IPS-18c (cell line): ENCODE data around the gene WIPF1.
"Not testable (repeated sequence)": the region's sequence is repeated elsewhere in the genome, so short reads cannot be mapped to it uniquely, and the experiment has no call there.

Source experiments
- H3K4me3 ChIP-seq: 2 replicates; pipeline ENCODE4 v1.7.0; 2013; ENCODE audit warnings: low read depth, mild to moderate bottlenecking, low read length, moderate library complexity; ENCODE audit not compliant: insufficient read depth
- H3K9me3 ChIP-seq: one replicate; pipeline ENCODE4 v1.6.1; 2013; ENCODE audit warnings: mild to moderate bottlenecking, low read length, moderate library complexity; ENCODE audit not compliant: control insufficient read depth, insufficient read depth

The WIPF1 gene

DNA sequence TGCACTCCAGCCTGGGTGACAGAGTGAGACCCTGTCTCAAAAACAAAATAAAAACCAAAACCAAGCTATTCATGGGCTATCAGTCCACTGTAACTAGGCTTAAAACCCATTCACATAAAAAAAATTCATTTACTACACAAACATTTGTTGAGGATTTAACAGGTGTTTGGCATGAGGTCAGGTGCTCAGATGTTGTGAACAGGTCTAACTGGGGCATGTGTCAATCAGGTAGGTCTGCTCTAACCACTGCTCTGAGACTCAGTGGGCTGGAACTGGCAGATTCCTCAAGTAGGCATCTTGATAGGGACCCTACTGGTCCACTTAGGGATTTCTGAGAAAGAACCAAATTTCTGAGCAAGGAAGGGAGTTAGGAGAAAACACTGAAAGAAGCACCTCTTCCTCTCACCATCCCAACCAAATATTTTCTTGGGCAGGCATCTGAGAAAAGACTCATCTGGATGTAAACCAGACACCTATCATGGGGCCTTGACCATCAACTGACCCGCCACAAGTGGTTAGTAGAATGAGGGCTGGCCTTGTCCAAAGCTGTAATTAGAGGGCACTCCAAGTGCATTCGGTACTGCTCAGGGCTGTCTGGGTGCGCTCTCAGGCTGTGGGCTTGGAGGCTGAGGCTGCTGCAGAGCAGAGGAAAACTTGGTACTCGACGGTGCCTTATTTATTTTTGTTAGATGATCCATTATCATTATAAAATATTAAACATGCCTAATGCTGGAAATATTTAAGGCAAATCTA lies 33.9 kb downstream of the WIPF1 start:
- Histone ChIP-seq H3K9me3 (no peaks in the 10 kb centered on the region), H3K4me3 (no peak overlapping the region)

DNA sequence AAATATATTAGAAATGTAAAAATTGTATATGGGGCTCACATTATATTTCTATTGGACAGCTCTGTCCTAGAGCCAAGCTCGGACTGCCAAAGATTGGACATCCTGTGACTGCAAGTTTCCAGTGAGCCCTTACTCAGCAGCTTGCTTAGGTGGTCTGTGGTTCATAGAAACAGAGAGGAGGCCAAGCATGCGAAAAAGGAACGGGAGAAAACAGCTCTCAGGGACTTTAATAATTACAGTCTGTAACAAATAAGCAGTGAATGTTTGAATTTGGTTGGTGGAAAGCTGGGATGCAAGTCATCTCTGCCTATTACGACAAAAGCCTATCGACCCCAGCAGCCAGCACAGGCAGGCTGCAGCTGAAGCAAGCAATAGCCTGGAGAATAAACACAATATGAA lies 35.6 kb downstream of the WIPF1 start:
- no peaks in the 10 kb centered on the region for H3K9me3 ChIP-seq
- no peak overlapping the region for H3K4me3 ChIP-seq

DNA sequence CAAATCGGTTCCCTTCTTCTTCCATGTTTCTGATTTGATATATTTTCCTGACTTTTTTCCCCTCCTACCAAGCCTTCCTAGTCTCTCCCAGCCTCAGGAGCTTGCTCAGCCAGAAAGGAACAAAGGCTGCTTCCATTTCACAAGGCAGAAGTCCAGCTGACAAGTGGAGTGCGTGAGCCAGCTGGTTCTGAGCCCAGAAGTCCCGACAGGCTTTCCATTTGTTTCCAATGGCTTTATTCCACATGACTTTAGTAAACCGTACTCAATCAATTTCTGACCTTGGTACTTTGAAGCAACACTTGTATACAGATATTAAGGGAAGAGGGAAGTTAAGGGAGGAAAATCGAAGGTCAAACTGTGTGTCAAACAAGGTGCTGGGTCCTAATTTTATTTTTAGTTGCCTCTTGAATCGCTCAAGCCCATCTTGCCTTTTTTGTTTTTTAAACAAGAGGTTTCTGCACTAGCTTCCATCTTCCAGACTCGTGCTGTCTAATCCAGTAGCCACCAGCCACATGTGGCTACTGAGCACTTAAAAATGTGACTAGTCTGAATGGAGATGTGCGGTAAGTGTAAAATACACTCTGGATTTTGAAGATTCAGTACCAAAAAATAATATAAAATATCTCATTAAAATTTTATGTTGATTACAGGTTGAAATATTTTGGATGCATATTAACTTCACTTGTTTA lies 36.2 kb downstream of the WIPF1 start:
- Histone ChIP-seq H3K9me3 (no peaks in the 10 kb centered on the region), H3K4me3 (no peak overlapping the region)

DNA sequence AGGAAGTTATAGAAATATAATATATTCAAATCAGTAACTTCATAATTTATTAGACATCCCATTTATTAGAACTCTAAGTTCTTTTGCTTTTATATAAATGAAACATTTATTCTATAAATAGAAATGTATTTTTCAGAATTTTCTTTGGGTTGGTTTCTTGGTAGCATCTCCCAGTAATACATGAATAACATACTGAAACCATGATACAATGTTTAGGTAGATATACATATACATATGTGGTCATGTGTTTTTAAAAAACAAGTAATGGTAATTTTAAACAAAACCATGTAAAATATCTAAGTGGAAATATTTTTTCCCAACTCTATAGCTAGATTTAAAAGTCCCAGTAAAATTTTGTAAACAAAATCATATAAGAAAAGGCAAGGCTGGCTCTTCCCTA lies 36.9 kb downstream of the WIPF1 start:
- Histone ChIP-seq H3K4me3 (no peak overlapping the region), H3K9me3 (no peaks in the 10 kb centered on the region)

DNA sequence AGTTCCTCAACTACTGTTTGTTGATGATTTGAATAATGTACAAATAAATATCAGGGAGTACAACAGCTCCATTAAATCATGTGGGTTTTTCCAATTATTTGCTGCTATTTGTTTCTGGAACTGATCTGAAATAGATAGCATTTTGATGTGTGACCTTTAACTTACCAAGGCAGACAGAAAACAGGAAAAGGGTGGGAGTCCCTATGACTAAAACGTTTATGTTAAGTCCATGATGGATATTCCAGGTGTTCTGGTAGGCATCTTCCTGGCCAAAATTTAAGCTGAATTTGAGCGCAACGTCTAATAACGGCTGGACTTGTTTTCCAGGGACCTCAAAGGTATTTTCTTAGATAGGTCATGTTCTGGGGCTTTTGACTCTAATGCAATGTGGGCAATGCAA lies 41.6 kb downstream of the WIPF1 start:
- Histone ChIP-seq H3K4me3 (no peak overlapping the region), H3K9me3 (peaks cover 3% of the 10 kb centered on the region)

DNA sequence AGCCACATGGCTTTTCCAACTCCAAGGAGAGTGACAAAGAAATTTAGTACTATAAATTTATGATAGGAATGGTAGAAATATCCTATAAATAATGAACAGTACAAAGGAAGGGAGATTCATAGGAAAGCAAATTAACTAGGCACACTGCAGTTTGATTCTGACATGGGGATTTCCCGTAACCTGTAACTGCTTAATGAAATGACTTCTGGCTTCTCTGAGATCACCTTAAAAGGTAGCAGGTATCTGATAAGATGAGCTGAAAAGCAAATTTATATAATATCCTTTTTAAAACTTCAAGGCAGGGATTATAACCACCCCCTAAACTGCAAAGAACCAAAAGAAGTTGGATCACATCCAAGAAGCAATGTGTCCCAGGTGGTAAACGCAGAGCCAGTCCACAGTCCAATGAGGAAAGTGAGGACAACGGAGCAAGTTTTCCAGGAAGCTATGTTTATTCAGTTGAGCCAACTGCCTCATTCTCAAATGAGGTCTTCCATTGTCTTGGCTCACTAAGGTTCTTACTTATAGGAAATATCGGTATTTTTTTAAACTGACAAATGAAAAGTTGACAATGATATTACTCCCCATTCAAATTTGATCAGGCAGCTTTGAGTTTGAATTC lies 43.0 kb downstream of the WIPF1 start:
- peaks cover 3% of the 10 kb centered on the region for H3K9me3 ChIP-seq
- H3K4me3 ChIP-seq: no peak overlapping the region

DNA sequence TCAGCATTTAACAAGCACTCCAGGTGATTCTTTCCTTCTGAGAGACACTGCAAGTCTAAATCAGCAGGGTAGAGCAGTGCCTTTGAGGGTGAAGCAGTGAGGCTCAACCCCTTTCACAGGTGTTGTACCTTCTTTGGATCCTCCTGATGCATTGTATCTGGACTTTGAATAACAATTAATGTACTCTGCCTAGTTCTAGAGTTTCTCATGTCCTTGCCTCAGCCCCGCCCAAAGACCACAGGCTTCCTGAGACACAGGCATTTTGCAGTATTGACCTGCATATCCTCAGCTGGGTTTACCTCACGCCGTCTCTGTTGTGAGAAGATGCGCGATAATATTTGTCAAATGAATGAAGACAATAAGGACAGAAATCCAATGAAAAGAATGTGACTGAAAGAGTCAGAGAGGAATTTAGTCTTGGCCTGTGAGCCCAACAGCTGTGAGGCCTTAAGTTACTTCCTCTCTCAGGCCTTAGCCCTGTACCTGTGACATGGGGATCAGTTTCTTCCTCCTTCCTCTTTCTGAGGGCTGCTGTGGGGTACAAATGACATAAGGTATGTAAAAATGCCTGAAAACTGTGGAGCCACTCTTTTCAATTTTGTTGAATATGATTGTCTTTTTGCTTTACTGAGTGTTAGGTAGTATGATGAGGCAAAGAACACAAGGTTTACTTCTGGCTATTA lies 43.7 kb downstream of the WIPF1 start:
- no peak overlapping the region for H3K4me3 ChIP-seq
- peaks cover 3% of the 10 kb centered on the region for H3K9me3 ChIP-seq

DNA sequence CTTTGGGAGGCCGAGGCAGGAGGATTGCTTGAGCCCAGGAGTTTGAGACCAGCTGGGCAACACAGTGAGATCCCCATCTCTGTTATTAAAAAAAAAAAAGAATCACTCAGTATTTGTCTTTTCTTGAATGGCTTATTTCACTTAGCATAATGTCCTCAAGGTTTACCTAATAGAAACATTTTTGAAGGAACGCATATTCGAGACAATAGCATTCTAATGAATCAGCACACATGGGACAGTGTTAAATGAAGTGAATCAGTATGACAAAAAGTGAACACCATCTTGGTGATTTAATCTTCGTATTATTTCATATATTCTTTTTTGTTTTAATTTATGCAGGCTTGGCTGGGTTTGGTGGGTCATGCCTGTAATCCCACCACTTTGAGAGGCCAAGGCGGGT lies 44.7 kb downstream of the WIPF1 start:
- Histone ChIP-seq H3K9me3 (peaks cover 3% of the 10 kb centered on the region), H3K4me3 (no peak overlapping the region)

DNA sequence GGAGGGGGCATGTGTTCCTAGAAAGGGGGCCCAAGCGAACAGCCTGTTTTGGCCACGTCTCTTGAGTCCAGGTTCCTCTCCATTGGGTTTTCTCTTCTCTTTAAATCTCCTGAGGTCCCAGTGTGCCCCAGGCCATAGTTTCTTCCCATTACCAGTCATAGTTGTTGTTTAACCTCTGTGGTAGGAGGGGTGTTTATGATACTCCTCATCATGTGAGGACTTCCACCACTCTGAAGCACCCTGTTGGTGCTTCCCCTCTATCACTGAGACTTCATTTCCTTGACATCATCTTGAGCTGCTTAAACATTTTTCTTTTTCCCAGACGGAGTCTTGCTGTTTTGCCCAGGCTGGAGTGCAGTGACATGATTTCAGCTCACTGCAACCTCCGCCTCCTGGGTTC lies 45.9 kb downstream of the WIPF1 start:
- no peak overlapping the region for H3K4me3 ChIP-seq
- peaks cover 3% of the 10 kb centered on the region for H3K9me3 ChIP-seq

DNA sequence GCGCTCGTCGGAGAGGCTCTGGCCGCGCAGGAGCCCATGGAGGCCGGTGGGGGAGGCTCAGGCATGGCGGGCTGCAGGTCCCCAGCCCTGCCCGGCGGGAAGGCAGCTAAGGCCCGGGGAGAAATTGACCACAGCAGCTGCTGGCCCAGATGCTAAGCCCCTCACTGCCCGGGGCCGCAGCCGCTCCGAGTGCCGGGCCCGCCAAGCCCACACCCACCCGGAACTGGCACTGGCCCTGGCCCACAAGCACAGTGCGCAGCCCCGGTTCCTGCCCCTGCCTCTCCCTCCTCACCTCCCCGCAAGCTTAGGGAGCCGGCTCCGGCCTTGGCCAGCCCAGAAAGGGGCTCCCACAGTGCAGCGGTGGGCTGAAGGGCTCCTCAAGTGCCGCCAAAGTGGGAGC lies 49.0 kb downstream of the WIPF1 start:
- not testable (repeated sequence) for H3K4me3 ChIP-seq, H3K9me3 ChIP-seq

DNA sequence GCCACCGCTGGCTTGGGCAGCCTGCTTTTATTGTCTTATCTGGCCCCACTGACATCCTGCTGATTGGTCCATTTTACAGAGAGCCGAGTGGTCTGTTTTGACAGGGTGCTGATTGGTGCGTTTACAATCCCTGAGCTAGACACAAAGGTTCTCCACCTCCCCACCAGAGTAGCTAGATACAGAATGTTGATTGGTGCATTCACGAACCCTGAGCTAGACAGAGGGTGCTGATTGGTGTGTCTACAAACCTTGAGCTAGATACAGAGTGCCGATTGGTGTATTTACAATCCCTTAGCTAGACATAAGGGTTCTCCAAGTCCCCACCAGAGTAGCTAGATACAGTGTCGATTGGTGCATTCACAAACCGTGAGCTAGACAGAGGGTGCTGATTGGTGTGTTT lies 49.6 kb downstream of the WIPF1 start:
- H3K9me3 ChIP-seq, H3K4me3 ChIP-seq: not testable (repeated sequence)

DNA sequence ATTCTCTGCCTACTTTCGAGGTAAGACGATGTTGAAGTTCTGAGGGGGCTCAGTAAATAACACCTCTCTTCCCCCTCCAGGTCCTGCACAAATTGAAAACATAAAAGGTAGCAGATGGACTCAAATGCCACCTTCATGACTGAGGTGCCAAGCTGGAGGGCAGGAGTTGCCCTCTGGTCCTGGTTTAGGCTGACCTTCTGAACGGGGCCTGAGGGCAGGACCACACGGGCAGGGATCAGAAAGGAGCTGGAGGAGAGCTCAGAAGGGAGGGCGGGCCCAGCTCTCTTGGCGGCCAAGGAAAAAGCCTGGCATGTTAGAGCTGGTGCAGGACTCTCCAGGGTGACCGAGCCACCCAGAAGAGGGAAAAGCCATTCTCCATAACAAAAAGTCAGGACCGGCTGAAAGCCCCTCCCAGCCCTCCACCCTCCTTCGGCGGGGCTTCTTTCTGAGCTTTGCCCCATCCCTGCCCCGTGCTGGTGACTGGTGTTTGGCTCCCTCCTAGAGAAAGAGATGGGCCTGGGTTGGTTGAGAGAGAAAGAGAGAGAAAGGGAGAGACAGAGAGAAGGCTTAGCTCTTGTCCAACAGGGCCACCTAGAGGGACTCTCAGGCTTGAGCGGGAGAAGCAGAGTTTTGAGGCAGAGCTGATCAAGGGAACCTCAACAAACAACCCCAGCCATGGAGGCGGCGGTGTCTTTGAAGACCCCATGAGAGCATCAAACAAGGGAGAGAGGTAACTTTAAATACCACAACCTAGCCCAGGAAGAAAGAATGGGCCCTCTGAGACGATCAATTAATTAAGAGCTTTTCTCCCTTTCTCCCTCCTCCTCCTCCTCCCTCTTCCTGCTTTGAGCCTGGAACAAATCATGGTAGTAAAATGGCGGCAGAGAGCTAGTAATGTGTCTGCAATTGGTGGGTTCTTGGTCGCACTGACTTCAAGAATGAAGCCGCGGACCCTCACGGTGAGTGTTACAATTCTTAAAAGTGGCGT lies 50.8 kb downstream of the WIPF1 start:
- H3K9me3 ChIP-seq: no peaks in the 10 kb centered on the region
- 0 out of 2 replicates have a peak overlapping the region, but pooled peaks have one; percentile 5 for H3K4me3 ChIP-seq

DNA sequence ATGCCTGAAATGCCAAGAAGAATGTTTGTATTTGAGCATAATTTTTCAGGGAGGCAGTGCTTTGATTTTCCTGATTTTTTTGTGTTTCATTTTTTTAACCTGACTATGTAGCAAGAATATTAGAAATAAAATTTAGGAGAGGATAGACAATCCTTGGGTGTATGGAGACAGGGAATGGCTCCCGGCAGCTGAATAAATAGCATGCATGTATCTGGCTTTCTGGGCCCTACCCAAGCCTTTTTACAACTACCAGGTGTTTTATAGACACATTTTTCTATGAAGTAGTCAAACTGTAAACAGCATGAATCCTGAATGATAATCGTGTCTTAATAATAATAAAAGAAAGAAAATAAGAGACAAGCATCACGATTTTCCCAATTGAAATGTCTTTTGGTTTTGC lies 52.4 kb downstream of the WIPF1 start:
- Histone ChIP-seq H3K4me3 (no peak overlapping the region), H3K9me3 (no peaks in the 10 kb centered on the region)

DNA sequence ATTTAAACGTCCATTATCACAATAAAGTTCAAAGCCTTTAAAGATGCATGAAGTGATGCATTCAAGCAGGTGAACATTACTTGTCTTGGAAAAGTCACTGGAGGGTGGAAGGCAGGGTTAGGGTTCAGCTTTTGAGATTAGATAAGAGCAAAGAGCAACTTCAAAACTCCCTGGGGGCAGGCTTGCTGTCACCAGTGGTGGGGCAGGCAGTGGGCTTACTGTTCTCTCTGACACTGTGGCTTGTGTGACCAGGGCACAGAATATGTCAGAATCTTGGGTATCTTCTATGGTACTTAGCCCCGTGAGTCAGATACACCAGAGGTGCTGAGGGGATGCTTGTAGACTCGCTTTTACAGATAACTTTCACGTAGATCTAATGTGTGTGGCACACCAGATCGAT lies 52.8 kb downstream of the WIPF1 start:
- no peak overlapping the region for H3K4me3 ChIP-seq
- H3K9me3 ChIP-seq: no peaks in the 10 kb centered on the region

DNA sequence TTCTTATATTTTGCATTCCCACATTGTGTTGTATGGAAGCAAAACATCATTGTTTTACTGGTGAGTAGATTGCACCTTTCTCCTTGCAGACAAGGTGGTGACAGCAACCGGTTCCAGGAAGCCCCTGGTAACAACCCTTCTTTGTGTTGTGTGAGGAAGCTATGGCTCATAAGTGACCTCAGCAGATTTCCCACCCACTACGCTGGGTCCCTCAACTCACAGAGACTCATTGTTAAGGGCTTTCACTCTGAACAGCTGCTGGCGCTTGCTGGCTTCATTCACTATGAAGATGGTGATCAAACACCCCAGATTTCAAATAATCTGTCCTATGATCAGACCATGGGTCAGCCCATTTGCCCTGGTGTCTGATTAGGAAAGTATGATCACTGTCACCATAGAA lies 53.4 kb downstream of the WIPF1 start:
- Histone ChIP-seq H3K9me3 (no peaks in the 10 kb centered on the region), H3K4me3 (no peak overlapping the region)

DNA sequence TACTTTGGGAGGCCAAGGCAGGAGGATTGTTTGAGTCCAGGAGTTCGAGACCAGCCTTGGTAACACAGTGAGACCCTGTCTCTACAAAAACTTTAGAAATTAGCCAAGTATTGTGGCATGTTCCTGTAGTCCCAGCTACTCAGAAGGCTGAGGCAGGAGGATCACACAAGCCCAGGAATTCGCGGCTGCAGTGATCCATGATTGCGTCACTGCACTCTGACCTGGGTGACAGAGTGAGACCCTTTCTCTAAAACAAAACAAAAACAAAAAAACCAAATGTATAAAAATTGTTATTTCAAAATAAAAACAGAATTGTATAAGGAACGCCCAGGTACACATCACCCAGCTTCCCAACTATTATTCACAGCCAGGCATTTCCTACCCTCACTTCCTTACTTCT lies 56.7 kb downstream of the WIPF1 start:
- no peaks in the 10 kb centered on the region for H3K9me3 ChIP-seq
- H3K4me3 ChIP-seq: no peak overlapping the region
